ENCODE measurements around the gene ADAMTSL2. TPM values are rescaled to one million over a fixed set of nuclear protein-coding genes. Genes with fewer than 3 reads are reported as not detected.

The ADAMTSL2 gene
- total RNA-seq, 2 experiments from 2014 or later: not detected

DNA sequence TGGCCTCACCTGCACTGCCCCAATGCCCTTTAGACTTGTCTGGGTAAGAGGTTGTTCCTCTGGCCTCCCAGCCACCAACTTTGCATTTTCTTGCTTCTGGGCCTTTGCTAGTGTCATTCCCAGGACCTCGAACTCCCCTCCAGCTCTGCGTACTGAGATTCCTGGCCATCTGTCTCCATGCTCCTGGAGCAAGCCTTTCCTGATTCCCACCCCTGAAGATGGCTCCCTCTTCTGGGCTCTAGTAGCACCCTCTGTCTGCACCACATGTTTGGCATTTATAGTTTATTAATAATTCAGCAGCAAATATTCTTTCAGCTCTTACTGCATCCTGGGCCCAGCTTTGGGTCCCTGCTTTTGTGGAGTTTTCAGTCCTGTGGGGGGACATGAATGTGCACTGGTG, 59.8 kb downstream of the ADAMTSL2 start:
- POLR2A ChIA-PET: no interaction called here
- CTCF ChIA-PET: no interaction called here
- H3K27me3 Mint-ChIP-seq: no peaks in the 10 kb centered on the region
- peaks cover 13% of the 10 kb centered on the region for H3K9me3 Mint-ChIP-seq
- H3K36me3 Mint-ChIP-seq (ENCODE audit: low read depth): peaks cover 5% of the 10 kb centered on the region
- no peaks in the 10 kb centered on the region for H3K4me1 Mint-ChIP-seq
- no peak overlapping the region for H3K4me3 Mint-ChIP-seq
- H3K27ac Mint-ChIP-seq: no peak overlapping the region
- no peak for DNase-seq

DNA sequence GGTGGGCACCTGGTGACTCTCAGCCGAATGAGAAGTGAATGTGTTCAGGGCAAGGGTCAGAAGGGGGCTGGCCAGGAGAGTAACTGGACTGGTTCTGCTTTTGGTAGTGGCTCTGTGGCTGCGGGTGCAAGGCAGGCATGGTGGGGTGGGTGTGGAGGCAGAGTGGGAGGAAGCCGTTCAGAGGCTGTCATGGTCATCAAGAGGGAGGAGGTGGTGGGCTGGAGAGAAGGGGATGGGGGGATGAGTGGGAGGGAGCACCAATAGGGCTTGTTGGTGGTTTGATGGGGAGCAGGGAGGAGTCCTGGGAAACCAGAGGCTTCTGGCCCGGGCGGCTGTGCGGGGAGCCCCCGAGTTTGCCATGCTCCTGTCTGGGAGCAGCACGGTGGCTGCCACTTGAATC, 61.4 kb downstream of the ADAMTSL2 start:
- no peak for DNase-seq
- Mint-ChIP-seq H3K9me3 (peaks cover 13% of the 10 kb centered on the region), H3K27ac (no peak overlapping the region), H3K4me1 (no peaks in the 10 kb centered on the region), H3K4me3 (no peak overlapping the region), H3K27me3 (no peaks in the 10 kb centered on the region), H3K36me3 (ENCODE audit: low read depth) (peaks cover 5% of the 10 kb centered on the region)
- ChIA-PET POLR2A (no interaction called here), CTCF (no interaction called here)

DNA sequence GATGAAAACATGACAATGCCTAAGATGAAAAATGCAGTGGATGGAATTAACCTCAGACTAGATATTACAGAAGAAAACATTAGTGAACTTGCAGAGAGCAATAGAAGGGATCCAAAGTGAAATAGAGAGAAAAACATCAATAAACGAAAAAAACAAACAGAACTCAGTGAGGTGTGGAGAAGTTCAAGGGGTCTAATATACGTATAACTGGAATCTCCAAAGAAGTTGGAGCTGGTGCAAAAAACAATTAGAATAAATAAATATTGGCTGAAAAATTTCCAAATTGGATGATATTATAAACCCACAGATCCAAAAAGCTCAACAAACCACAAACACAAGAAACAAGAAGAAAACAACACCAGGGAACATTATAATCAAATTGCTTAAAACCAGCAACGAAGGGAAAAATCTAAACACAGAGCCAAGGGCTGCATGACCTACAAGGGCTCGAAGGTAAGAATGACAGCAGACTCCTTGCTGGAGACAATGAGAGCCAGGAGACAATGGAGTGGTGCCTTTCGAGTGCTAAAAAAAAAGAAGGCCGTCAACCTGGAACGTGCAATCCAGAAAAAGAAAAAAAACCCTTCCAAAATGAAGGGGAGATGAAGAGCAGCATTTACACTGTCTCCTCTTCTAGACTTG, 62.9 kb downstream of the ADAMTSL2 start:
- DNase-seq: no peak
- no peaks in the 10 kb centered on the region for H3K4me1 Mint-ChIP-seq
- peaks cover 13% of the 10 kb centered on the region for H3K9me3 Mint-ChIP-seq
- ChIA-PET CTCF (interaction anchor here (0.7 kb wide), 1 partner anchor 16 kb away, joined by 3 read pairs; no protein-coding TSS in a partner anchor), POLR2A (no interaction called here)
- no peaks in the 10 kb centered on the region for H3K27me3 Mint-ChIP-seq
- peaks cover 5% of the 10 kb centered on the region for H3K36me3 Mint-ChIP-seq (ENCODE audit: low read depth)
- no peak overlapping the region for H3K27ac Mint-ChIP-seq
- H3K4me3 Mint-ChIP-seq: no peak overlapping the region

DNA sequence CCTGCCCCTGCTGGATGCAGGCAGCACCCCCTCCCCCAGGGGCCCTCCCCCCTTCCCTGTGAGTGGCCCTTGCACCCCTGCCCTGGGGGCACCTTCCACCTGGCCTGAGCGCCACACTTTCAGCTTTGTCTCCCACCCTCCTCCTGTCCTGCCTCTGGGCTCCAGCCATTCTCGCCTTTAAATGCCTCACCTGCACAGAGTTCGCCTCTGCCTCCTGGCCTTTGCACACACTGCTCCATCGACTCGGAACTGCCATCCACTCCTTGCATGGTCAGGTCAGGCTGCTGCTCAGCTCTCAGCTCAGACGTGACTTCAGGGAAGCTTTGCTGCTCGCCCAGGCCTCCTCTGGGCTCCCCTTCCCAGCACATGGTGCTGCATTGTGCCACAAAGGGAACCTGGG, 64.5 kb downstream of the ADAMTSL2 start:
- no peak overlapping the region for H3K4me3 Mint-ChIP-seq
- no peaks in the 10 kb centered on the region for H3K4me1 Mint-ChIP-seq
- H3K36me3 Mint-ChIP-seq (ENCODE audit: low read depth): peaks cover 5% of the 10 kb centered on the region
- ChIA-PET CTCF (no interaction called here), POLR2A (interaction anchor here (0.5 kb wide), 1 partner anchor 9 kb away, joined by 3 read pairs; no protein-coding TSS in a partner anchor)
- no peak overlapping the region for H3K27ac Mint-ChIP-seq
- no peak for DNase-seq
- H3K27me3 Mint-ChIP-seq: no peaks in the 10 kb centered on the region
- H3K9me3 Mint-ChIP-seq: peaks cover 13% of the 10 kb centered on the region

DNA sequence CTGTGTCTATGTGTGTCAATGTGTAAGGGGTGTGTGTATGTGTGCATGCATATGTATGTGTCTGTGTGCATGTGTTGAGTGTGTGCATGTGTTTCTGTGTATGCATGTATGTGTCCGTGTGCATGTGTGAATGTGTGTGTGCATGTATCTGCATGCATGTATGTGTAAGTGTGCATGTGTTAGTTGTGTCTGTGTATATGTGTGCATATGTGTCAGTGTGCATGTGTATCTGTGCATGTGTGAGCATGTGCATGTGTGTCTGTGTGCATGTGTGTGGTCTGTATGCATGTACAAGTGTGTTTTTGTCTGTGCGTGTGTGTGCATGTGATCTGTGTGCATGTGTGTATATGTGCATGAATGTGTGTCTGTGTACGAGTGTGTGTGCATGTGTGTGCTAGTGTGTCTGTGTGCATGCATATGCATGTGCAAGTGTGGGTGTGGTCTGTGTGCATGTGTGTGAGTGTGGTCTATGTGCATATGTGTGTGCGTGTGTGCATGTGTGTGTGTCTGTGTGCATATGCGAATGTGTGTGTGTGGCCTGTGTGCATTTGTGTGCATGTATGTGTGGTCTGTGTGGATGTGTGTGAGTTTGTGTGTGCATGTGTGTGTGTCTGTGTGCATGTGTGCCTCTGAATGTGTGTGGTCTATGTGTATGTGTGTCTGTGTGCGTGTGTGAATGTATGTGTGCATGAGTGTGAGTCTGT, 65.1 kb downstream of the ADAMTSL2 start:
- Mint-ChIP-seq H3K4me1 (peaks cover 3% of the 10 kb centered on the region), H3K27ac (no peak overlapping the region), H3K4me3 (no peak overlapping the region), H3K36me3 (ENCODE audit: low read depth) (peaks cover 5% of the 10 kb centered on the region), H3K27me3 (no peaks in the 10 kb centered on the region), H3K9me3 (peaks cover 13% of the 10 kb centered on the region)
- ChIA-PET POLR2A (interaction anchor here (0.5 kb wide), 1 partner anchor 9 kb away, joined by 3 read pairs; no protein-coding TSS in a partner anchor), CTCF (no interaction called here)
- no peak for DNase-seq

DNA sequence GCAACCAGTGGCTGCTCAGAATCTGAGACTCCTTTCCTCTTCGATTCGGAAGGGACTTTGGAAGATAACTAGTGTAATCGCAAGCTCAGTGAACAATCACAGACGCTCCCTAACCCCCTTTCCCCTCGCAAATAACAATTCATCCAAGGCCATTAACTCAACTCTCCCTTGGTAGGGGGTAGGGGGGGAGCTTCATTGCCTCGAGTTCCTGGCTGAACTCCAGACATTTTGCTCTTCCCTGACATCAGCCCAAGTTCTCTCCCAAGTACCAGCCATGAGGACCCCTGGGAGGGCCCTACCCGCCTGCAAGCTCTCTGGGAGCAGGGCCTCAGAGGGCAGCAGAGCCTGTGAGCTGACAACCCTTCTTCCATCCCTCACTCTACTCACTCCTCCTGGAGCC, 66.2 kb downstream of the ADAMTSL2 start:
- Mint-ChIP-seq H3K27ac (no peak overlapping the region), H3K4me3 (no peak overlapping the region), H3K36me3 (ENCODE audit: low read depth) (peaks cover 5% of the 10 kb centered on the region), H3K4me1 (peaks cover 3% of the 10 kb centered on the region), H3K9me3 (peaks cover 13% of the 10 kb centered on the region), H3K27me3 (no peaks in the 10 kb centered on the region)
- no peak for DNase-seq
- POLR2A ChIA-PET: no interaction called here
- CTCF ChIA-PET: interaction anchor here (1.6 kb wide), 1 partner anchor 125 kb away, joined by 3 read pairs; no protein-coding TSS in a partner anchor

DNA sequence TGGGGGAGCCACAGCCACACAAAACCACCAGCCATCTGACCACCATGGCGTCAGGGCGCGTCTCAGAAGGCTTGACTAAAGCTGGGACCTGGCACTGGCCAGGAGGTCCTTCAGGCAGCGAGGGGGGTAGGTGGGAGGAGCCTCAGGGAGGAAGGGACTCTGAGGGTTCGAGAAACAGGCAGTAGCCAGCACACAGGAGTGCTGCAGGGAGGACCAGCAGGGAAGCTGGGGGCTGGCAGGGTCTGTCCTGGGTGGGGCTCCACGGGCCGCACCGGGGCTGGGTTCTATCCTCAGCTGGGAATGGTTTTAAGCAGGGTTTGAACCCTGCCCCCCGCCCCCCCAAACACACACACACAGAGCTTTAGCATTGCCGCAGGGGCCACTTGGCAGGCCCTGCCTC, 67.2 kb downstream of the ADAMTSL2 start:
- Mint-ChIP-seq H3K36me3 (ENCODE audit: low read depth) (peaks cover 5% of the 10 kb centered on the region), H3K27me3 (peaks cover 2% of the 10 kb centered on the region), H3K27ac (peak overlapping the region; percentile 32), H3K9me3 (peaks cover 13% of the 10 kb centered on the region), H3K4me3 (no peak overlapping the region), H3K4me1 (peaks cover 3% of the 10 kb centered on the region)
- no peak for DNase-seq
- POLR2A ChIA-PET: no interaction called here
- CTCF ChIA-PET: interaction anchor here (1.6 kb wide), 1 partner anchor 124 kb away, joined by 3 read pairs; no protein-coding TSS in a partner anchor

DNA sequence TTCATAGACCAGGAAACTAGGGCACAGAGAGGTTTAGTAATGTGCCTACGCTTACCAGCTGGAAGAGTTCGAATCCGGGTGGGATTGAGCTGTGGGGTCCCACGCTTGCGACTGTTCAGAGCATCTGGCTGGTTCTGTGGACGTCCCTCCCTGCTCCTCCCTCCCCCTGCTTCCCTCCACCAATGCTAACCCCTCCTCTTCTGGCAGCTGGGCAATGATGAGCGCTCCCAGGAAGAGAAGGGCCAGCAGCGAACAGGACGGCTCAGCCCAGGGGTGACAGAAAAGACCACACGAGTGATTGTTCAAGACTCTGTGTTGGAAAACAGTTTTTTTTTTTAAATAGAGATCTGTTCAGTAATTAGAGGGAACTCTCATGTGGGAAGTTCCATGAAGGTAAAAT, 67.8 kb downstream of the ADAMTSL2 start:
- no peak for DNase-seq
- Mint-ChIP-seq H3K27me3 (peaks cover 5% of the 10 kb centered on the region), H3K36me3 (ENCODE audit: low read depth) (peaks cover 4% of the 10 kb centered on the region), H3K4me1 (peaks cover 3% of the 10 kb centered on the region), H3K4me3 (no peak overlapping the region), H3K27ac (peak overlapping the region; percentile 32), H3K9me3 (peaks cover 7% of the 10 kb centered on the region)
- POLR2A ChIA-PET: no interaction called here
- CTCF ChIA-PET: no interaction called here

DNA sequence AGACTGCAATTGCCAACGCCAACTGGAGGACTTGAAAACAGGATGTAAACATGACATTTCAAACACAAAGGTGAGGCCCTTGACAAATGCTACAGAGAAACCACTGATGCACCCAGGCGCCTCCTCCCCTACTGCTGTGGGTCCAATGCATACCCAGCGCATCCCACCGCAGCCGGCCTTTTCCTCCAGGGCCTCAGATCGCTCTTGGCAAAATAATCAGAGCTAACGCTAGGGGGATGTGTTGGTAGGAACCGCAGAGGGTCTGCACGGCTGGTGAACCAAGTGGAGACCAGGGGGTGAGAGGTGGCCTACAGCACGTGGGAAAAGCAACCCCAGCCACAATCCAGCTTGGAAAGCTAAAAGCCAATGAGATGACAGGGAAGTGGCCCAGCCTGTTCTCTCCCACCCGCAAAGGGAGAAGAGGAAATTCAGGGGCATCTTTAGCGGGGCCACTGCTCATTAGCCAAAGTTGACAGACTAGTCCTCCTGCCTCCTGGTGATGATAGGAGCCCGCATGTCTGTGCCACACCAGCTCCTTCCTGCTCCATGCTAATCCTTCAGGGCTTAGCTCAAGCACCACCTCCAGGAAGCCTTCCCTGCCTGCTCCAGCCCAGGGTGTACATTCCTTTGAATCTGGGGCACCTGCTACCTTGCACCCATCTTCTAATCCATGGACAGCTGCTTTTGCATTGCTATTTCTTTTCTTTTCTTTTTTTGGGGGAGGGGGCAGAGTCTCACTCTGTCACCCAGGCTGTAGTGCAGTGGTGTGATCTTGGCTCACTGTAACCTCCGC, 68.8 kb downstream of the ADAMTSL2 start:
- ChIA-PET CTCF (interaction anchor here (0.6 kb wide), 1 partner anchor 135 kb away, joined by 3 read pairs; the partner anchor contains the start of gene SARDH), POLR2A (no interaction called here)
- Mint-ChIP-seq H3K27ac (no peak overlapping the region), H3K4me1 (peaks cover 3% of the 10 kb centered on the region), H3K36me3 (ENCODE audit: low read depth) (no peaks in the 10 kb centered on the region), H3K27me3 (peaks cover 10% of the 10 kb centered on the region), H3K9me3 (no peaks in the 10 kb centered on the region), H3K4me3 (no peak overlapping the region)
- DNase-seq: no peak

DNA sequence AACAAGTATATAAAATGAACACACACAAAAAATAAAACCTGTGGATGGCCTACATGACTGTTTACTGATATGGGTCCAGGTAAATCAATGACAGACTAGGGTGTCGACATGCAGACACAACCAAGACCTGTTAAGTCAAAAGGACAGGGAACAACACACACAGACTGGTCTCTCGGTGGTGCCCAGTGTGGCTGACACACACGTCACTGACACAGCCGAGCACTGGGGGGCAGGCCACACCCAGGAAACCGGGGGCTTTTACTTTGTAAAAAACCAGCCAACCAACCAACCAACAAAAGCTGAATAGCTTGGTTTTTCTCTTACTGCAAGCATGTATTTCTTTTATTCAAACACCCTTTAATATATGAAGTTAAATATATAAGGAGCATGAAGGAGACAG, 69.7 kb downstream of the ADAMTSL2 start:
- H3K4me3 Mint-ChIP-seq: no peak overlapping the region
- CTCF ChIA-PET: no interaction called here
- peak; percentile 33 for DNase-seq
- H3K9me3 Mint-ChIP-seq: no peaks in the 10 kb centered on the region
- POLR2A ChIA-PET: no interaction called here
- peaks cover 3% of the 10 kb centered on the region for H3K4me1 Mint-ChIP-seq
- H3K27me3 Mint-ChIP-seq: peaks cover 13% of the 10 kb centered on the region
- no peak overlapping the region for H3K27ac Mint-ChIP-seq
- H3K36me3 Mint-ChIP-seq (ENCODE audit: low read depth): no peaks in the 10 kb centered on the region

DNA sequence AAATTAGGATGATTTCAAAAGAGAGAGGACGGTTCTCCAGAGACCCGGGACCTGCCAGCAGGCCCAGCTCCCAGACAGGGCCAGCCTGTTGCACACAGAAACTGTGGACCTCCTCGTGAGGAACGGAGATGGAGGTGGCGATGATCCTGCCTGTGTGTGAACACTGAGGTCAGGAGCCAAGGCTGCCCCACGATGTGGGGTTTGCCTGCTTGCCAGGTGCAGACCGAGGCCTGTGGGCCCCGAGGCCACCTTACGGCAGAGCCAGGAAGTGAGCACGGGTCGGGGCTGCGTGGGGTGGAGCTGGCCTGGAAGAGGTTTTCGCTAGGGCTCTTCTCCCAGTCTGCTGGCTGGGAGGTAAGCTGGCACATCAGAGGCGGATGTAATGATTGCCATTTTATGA, 70.4 kb downstream of the ADAMTSL2 start:
- Mint-ChIP-seq H3K36me3 (ENCODE audit: low read depth) (no peaks in the 10 kb centered on the region), H3K27me3 (peaks cover 17% of the 10 kb centered on the region), H3K4me3 (no peak overlapping the region), H3K27ac (no peak overlapping the region), H3K4me1 (peaks cover 5% of the 10 kb centered on the region), H3K9me3 (no peaks in the 10 kb centered on the region)
- ChIA-PET POLR2A (no interaction called here), CTCF (no interaction called here)
- DNase-seq: no peak

DNA sequence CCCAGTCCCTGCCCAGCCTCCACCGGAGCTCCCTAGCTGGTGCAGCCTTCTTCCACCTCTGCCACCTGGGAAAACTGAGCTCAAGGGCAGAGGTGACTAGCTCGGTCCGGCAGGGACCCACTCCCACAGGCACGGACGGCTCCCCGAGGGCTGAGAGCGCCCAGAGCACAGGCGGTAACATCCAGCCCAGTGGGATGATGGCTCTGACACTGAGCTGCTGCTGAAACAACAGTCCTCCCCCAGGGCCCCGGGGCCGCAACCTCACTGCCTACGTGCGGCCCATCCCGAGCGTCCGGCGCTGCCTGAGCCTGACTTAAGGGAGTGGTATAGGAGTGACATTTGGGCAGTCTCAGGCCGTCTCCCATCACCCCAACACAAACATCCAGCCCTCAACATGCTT, 70.9 kb downstream of the ADAMTSL2 start:
- Mint-ChIP-seq H3K4me3 (no peak overlapping the region), H3K27me3 (peaks cover 22% of the 10 kb centered on the region), H3K27ac (no peak overlapping the region), H3K4me1 (peaks cover 5% of the 10 kb centered on the region), H3K36me3 (ENCODE audit: low read depth) (no peaks in the 10 kb centered on the region), H3K9me3 (no peaks in the 10 kb centered on the region)
- DNase-seq: no peak
- POLR2A ChIA-PET: no interaction called here
- CTCF ChIA-PET: interaction anchor here (1.0 kb wide), 1 partner anchor 59 kb away, joined by 3 read pairs; no protein-coding TSS in a partner anchor
